HepG2 (cell line): ENCODE measurements around the gene SRD5A1. TPM values are rescaled to one million over a fixed set of nuclear protein-coding genes. Genes with fewer than 3 reads are reported as not detected.

Experiments used
- EEA1 ChIP-seq: sonication (generic); formaldehyde crosslinking; IDR thresholded peaks from 2 replicates; pipeline ENCODE4 v1.5.1; 2020; ENCODE audit warnings: mild to moderate bottlenecking, missing genetic modification reagents, borderline replicate concordance
- EP300 ChIP-seq, 3 experiments: sonication (generic) in 1 of 3; formaldehyde crosslinking in 1 of 3; IDR thresholded peaks; 2 replicates each; pipeline versions ENCODE4 v1.5.1 to v1.6.1; 2011 to 2020; ENCODE audit warnings: low read depth in 2 of 3, low read length in 2 of 3, borderline replicate concordance in 1 of 3, improper control_type of control experiment in 1 of 3, mild to moderate bottlenecking in 1 of 3, missing genetic modification reagents in 1 of 3, moderate library complexity in 1 of 3
- FOXK1 ChIP-seq: sonication (generic); formaldehyde crosslinking; IDR thresholded peaks from 2 replicates; pipeline ENCODE4 v1.4.0; 2020; ENCODE audit warnings: low read depth, missing genetic modification reagents, borderline replicate concordance
- KLF13 ChIP-seq: sonication (generic); formaldehyde crosslinking; IDR thresholded peaks from 2 replicates; pipeline ENCODE4 v1.4.0; 2020; ENCODE audit warnings: mild to moderate bottlenecking, missing genetic modification reagents
- PAWR ChIP-seq: sonication (generic); formaldehyde crosslinking; IDR thresholded peaks from 2 replicates; pipeline ENCODE4 v1.4.0; 2020; ENCODE audit warnings: missing genetic modification reagents, mild to moderate bottlenecking, borderline replicate concordance
- PCBP2 ChIP-seq: fragments of 200-400 bp; formaldehyde crosslinking; optimal IDR thresholded peaks from 2 replicates; pipeline ENCODE3; 2018; ENCODE audit warnings: low read length, low read depth; ENCODE audit not compliant: poor library complexity, severe bottlenecking
- PHF20 ChIP-seq: sonication (generic); formaldehyde crosslinking; IDR thresholded peaks from 2 replicates; pipeline ENCODE4 v1.5.0; 2020; ENCODE audit warnings: mild to moderate bottlenecking, missing genetic modification reagents
- RBM22 ChIP-seq: fragments of 200-400 bp; formaldehyde crosslinking; optimal IDR thresholded peaks from 2 replicates; pipeline ENCODE3; 2017; ENCODE audit warnings: mild to moderate bottlenecking, low read length, moderate library complexity
- ZBTB21 ChIP-seq: sonication (generic); formaldehyde crosslinking; IDR thresholded peaks from 2 replicates; pipeline ENCODE4 v1.4.0; 2020; ENCODE audit warnings: missing genetic modification reagents
- ZFP62 ChIP-seq: sonication (generic); formaldehyde crosslinking; IDR thresholded peaks from 2 replicates; pipeline ENCODE4 v1.4.0; 2020; ENCODE audit warnings: missing genetic modification reagents
- ZNF224 ChIP-seq: sonication (generic); formaldehyde crosslinking; IDR thresholded peaks from 2 replicates; pipeline ENCODE4 v1.5.0; 2020; ENCODE audit warnings: mild to moderate bottlenecking, missing genetic modification reagents
- ZNF33A ChIP-seq: sonication (generic); formaldehyde crosslinking; IDR thresholded peaks from 2 replicates; pipeline ENCODE4 v1.5.1; 2020; ENCODE audit warnings: missing genetic modification reagents, mild to moderate bottlenecking, moderate library complexity, borderline replicate concordance
- ZNF607 ChIP-seq: sonication (generic); formaldehyde crosslinking; IDR thresholded peaks from 2 replicates; pipeline ENCODE4 v1.5.1; 2020; ENCODE audit warnings: missing genetic modification reagents, mild to moderate bottlenecking, borderline replicate concordance
- ZNF720 ChIP-seq: sonication (generic); formaldehyde crosslinking; IDR thresholded peaks from 2 replicates; pipeline ENCODE4 v1.4.0; 2020; ENCODE audit warnings: missing genetic modification reagents
- ZNF776 ChIP-seq: sonication (generic); formaldehyde crosslinking; IDR thresholded peaks from 2 replicates; pipeline ENCODE4 v1.4.0; 2020; ENCODE audit warnings: mild to moderate bottlenecking, missing genetic modification reagents
- ZNF792 ChIP-seq: IDR thresholded peaks from 2 replicates; pipeline ENCODE4 v1.6.1; 2016
- ZNF883 ChIP-seq: sonication (generic); formaldehyde crosslinking; IDR thresholded peaks from 2 replicates; pipeline ENCODE4 v1.5.1; 2020; ENCODE audit warnings: mild to moderate bottlenecking, missing genetic modification reagents; ENCODE audit errors: not compliant biosample characterization
- ZSCAN30 ChIP-seq: sonication (generic); formaldehyde crosslinking; IDR thresholded peaks from 2 replicates; pipeline ENCODE4 v1.5.0; 2020; ENCODE audit warnings: mild to moderate bottlenecking, missing genetic modification reagents
- polyA plus RNA-seq, 8 experiments: library from polyadenylated mRNA; depleted of rRNA in 3 of 8; stranded (reverse) in 7 of 8; unstranded in 1 of 8; fragments of >200 nt; fragmentation: Illumina TruSeq in 4 of 8; extraction: Trizol in 4 of 8; gene quantifications; 2 replicates each; pipeline versions ENCODE4 v1.2.1 to v1.2.3, GENCODE V29; 2011 to 2016; ENCODE audit warnings: low read depth in 4 of 8, missing spikeins in 1 of 8, mixed read lengths in 1 of 8; ENCODE audit not compliant: insufficient read depth in 1 of 8
- total RNA-seq, 5 experiments: library from RNA; depleted of rRNA; stranded (reverse); fragments of >200 nt; fragmentation: Illumina TruSeq; extraction: Trizol; gene quantifications; 2 replicates each; pipeline ENCODE4 v1.2.3, GENCODE V29; 2016; ENCODE audit warnings: low read depth in 1 of 5
- TF ChIP-seq, protein P1 (sequence below): sonication (generic); formaldehyde crosslinking; IDR thresholded peaks from 2 replicates; pipeline ENCODE4 v1.8.1; 2023; ENCODE audit warnings: mild to moderate bottlenecking, missing genetic modification reagents
- TF ChIP-seq, protein P2 (sequence below): IDR thresholded peaks from 2 replicates; pipeline ENCODE4 v1.6.1; 2018; ENCODE audit warnings: missing genetic modification reagents
- TF ChIP-seq, protein P3 (sequence below): sonication (generic); formaldehyde crosslinking; IDR thresholded peaks from 2 replicates; pipeline ENCODE4 v1.5.1; 2020; ENCODE audit warnings: mild to moderate bottlenecking, moderate library complexity, missing genetic modification reagents
- TF ChIP-seq, protein P4 (sequence below): sonication (generic); formaldehyde crosslinking; IDR thresholded peaks from 2 replicates; pipeline ENCODE4 v1.8.0; 2023; ENCODE audit warnings: mild to moderate bottlenecking, missing genetic modification reagents
- TF ChIP-seq, protein P5 (sequence below): conservative IDR thresholded peaks from 2 replicates; pipeline ENCODE4 v1.6.1; 2018; ENCODE audit warnings: missing genetic modification reagents

The SRD5A1 gene
- total and polyA plus RNA-seq, 2 of the 13 experiments (the other 11 are each of a cell fraction or from before 2014, with no cell fraction given): 6.1 to 9.9 TPM

DNA sequence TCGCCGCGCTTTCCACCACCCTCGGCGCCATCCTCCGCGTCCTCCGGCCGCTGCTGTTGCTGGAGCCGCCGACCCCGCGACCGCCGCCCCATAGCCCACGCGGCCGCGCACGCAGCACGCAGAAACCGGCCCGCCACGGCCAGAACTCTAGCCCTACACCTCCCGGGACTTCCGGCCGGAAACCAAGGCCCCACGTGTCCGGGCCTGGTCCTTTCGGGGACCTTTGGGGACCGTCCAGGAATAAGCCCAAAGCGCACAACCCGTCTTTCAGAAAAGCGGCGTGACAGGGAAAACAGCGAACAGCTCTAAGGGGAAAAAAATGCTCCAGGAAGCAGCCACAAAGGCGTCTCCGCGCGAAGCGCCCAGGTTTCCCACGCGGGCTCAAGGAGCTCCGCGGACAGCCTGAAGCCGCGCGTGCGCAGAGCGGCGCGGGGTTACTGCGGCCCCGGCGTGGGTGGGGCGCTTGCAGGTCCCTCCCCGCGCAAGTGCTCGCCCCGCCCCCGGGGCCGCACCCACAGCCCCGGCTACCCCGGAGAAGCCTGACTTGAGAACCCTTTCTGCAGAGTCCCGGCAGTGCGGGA lies at the start of gene SRD5A1, which contains the start of gene NSUN2 (continued):
- TF ChIP-seq ZNF33A (CRISPR knock-in tag) (0 out of 2 replicates have a peak, but pooled peaks have one; percentile 24), ZNF224 (no peak), PCBP2 (no peak), RBM22 (no peak), ZBTB21 (no peak), ZNF792 (CRISPR knock-in tag) (0 out of 2 replicates have a peak, but pooled peaks have one; percentile 14), ZSCAN30 (CRISPR knock-in tag) (no peak), ZNF720 (CRISPR knock-in tag) (no peak), EP300 (IDR thresholded peaks at IDR 0.05; ENCODE audit: low read depth in 2 of 2, low read length in 2 of 2) (no peak), EP300 (CRISPR knock-in tag; IDR thresholded peaks at IDR 0.05; ENCODE audit: borderline replicate concordance) (no peak; the same call in 1 of the 2 replicates), EEA1 (CRISPR knock-in tag) (0 out of 2 replicates have a peak, but pooled peaks have one; percentile 76), ZNF607 (CRISPR knock-in tag) (no peak), PAWR (CRISPR knock-in tag) (no peak), ZFP62 (no peak), ZNF883 (peak; percentile 67), KLF13 (CRISPR knock-in tag) (no peak), FOXK1 (peak; percentile 32; the same call in 1 of the 2 replicates), PHF20 (CRISPR knock-in tag) (peak; percentile 91), ZNF776 (CRISPR knock-in tag) (no peak; the same call in 1 of the 2 replicates)
- TF ChIP-seq, protein P1, sequence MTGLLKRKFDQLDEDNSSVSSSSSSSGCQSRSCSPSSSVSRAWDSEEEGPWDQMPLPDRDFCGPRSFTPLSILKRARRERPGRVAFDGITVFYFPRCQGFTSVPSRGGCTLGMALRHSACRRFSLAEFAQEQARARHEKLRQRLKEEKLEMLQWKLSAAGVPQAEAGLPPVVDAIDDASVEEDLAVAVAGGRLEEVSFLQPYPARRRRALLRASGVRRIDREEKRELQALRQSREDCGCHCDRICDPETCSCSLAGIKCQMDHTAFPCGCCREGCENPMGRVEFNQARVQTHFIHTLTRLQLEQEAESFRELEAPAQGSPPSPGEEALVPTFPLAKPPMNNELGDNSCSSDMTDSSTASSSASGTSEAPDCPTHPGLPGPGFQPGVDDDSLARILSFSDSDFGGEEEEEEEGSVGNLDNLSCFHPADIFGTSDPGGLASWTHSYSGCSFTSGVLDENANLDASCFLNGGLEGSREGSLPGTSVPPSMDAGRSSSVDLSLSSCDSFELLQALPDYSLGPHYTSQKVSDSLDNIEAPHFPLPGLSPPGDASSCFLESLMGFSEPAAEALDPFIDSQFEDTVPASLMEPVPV: 0 out of 2 replicates have a peak, but pooled peaks have one; percentile 23
- TF ChIP-seq, protein P2, sequence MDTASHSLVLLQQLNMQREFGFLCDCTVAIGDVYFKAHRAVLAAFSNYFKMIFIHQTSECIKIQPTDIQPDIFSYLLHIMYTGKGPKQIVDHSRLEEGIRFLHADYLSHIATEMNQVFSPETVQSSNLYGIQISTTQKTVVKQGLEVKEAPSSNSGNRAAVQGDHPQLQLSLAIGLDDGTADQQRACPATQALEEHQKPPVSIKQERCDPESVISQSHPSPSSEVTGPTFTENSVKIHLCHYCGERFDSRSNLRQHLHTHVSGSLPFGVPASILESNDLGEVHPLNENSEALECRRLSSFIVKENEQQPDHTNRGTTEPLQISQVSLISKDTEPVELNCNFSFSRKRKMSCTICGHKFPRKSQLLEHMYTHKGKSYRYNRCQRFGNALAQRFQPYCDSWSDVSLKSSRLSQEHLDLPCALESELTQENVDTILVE: peak; percentile 54; the same call in 1 of the 2 replicates
- TF ChIP-seq, protein P3, sequence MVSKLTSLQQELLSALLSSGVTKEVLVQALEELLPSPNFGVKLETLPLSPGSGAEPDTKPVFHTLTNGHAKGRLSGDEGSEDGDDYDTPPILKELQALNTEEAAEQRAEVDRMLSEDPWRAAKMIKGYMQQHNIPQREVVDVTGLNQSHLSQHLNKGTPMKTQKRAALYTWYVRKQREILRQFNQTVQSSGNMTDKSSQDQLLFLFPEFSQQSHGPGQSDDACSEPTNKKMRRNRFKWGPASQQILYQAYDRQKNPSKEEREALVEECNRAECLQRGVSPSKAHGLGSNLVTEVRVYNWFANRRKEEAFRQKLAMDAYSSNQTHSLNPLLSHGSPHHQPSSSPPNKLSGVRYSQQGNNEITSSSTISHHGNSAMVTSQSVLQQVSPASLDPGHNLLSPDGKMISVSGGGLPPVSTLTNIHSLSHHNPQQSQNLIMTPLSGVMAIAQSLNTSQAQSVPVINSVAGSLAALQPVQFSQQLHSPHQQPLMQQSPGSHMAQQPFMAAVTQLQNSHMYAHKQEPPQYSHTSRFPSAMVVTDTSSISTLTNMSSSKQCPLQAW (CRISPR knock-in tag): no peak
- TF ChIP-seq, protein P4, sequence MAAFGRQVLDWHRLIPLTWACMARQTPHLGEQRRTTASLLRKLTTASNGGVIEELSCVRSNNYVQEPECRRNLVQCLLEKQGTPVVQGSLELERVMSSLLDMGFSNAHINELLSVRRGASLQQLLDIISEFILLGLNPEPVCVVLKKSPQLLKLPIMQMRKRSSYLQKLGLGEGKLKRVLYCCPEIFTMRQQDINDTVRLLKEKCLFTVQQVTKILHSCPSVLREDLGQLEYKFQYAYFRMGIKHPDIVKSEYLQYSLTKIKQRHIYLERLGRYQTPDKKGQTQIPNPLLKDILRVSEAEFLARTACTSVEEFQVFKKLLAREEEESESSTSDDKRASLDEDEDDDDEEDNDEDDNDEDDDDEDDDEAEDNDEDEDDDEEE (CRISPR knock-in tag): no peak
- TF ChIP-seq, protein P5, sequence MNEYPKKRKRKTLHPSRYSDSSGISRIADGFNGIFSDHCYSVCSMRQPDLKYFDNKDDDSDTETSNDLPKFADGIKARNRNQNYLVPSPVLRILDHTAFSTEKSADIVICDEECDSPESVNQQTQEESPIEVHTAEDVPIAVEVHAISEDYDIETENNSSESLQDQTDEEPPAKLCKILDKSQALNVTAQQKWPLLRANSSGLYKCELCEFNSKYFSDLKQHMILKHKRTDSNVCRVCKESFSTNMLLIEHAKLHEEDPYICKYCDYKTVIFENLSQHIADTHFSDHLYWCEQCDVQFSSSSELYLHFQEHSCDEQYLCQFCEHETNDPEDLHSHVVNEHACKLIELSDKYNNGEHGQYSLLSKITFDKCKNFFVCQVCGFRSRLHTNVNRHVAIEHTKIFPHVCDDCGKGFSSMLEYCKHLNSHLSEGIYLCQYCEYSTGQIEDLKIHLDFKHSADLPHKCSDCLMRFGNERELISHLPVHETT: peak; percentile 27; the same call in 1 of the 2 replicates
